HepG2 (cell line): ENCODE results near the gene WNK2. TPM values are rescaled to one million over a fixed set of nuclear protein-coding genes. Genes with fewer than 3 reads are reported as not detected.

Experiments used
- CBX2 ChIP-seq, 2 experiments: fragments of 200-600 bp in 1 of 2; sonication (generic); formaldehyde crosslinking in 1 of 2; IDR thresholded peaks; 2 replicates each; pipeline versions ENCODE4 v1.7.0 to v1.8.1; 2018 to 2022; ENCODE audit warnings: low read depth in 2 of 2, low read length in 1 of 2, mild to moderate bottlenecking in 1 of 2, missing genetic modification reagents in 1 of 2
- KLF11 ChIP-seq: IDR thresholded peaks from 2 replicates; pipeline ENCODE4 v1.6.1; 2016; ENCODE audit warnings: missing compliant biosample characterization
- KMT2B ChIP-seq: IDR thresholded peaks from 2 replicates; pipeline ENCODE4 v1.6.1; 2016; ENCODE audit warnings: missing genetic modification reagents, missing compliant biosample characterization
- MED13 ChIP-seq: sonication (generic); formaldehyde crosslinking; IDR thresholded peaks from 2 replicates; pipeline ENCODE4 v1.5.0; 2020; ENCODE audit warnings: missing genetic modification reagents
- SP5 ChIP-seq: IDR thresholded peaks from 2 replicates; pipeline ENCODE4 v1.6.1; 2016; ENCODE audit warnings: low read depth, borderline replicate concordance
- SYNCRIP ChIP-seq: fragments of 200-400 bp; formaldehyde crosslinking; IDR thresholded peaks from 2 replicates; pipeline ENCODE4 v1.6.1; 2018; ENCODE audit warnings: mild to moderate bottlenecking, low read depth, low read length; ENCODE audit not compliant: insufficient read depth
- YY1 ChIP-seq: IDR thresholded peaks from 2 replicates; pipeline ENCODE4 v1.6.1; 2011; ENCODE audit warnings: low read length, low read depth, moderate library complexity, mild to moderate bottlenecking; ENCODE audit not compliant: insufficient read depth, insufficient replicate concordance
- ZBTB1 ChIP-seq: sonication (generic); formaldehyde crosslinking; IDR thresholded peaks from 2 replicates; pipeline ENCODE4 v1.4.0; 2020; ENCODE audit warnings: missing genetic modification reagents, borderline replicate concordance
- ZFP91 ChIP-seq: sonication (generic); formaldehyde crosslinking; IDR thresholded peaks from 2 replicates; pipeline ENCODE4 v1.9.0; 2022; ENCODE audit warnings: missing genetic modification reagents, mild to moderate bottlenecking, borderline replicate concordance
- ZNF557 ChIP-seq: sonication (generic); formaldehyde crosslinking; IDR thresholded peaks from 2 replicates; pipeline ENCODE4 v1.4.0; 2020; ENCODE audit warnings: missing genetic modification reagents
- ZNF616 ChIP-seq: sonication (generic); formaldehyde crosslinking; IDR thresholded peaks from 2 replicates; pipeline ENCODE4 v1.5.0; 2020; ENCODE audit warnings: low read depth, mild to moderate bottlenecking, missing genetic modification reagents
- ZNF747 ChIP-seq: sonication (generic); formaldehyde crosslinking; IDR thresholded peaks from 2 replicates; pipeline ENCODE4 v1.8.1; 2023; ENCODE audit warnings: missing genetic modification reagents, mild to moderate bottlenecking, borderline replicate concordance
- ZNF749 ChIP-seq: sonication (generic); formaldehyde crosslinking; IDR thresholded peaks from 2 replicates; pipeline ENCODE4 v1.8.0; 2022; ENCODE audit warnings: mild to moderate bottlenecking, missing genetic modification reagents, moderate library complexity, borderline replicate concordance
- ZSCAN31 ChIP-seq: sonication (generic); formaldehyde crosslinking; IDR thresholded peaks from 2 replicates; pipeline ENCODE4 v1.5.0; 2020; ENCODE audit warnings: low read depth, mild to moderate bottlenecking, missing genetic modification reagents
- polyA plus RNA-seq, 8 experiments: library from polyadenylated mRNA; depleted of rRNA in 3 of 8; stranded (reverse) in 7 of 8; unstranded in 1 of 8; fragments of >200 nt; fragmentation: Illumina TruSeq in 4 of 8; extraction: Trizol in 4 of 8; gene quantifications; 2 replicates each; pipeline versions ENCODE4 v1.2.1 to v1.2.3, GENCODE V29; 2011 to 2016; ENCODE audit warnings: low read depth in 4 of 8, missing spikeins in 1 of 8, mixed read lengths in 1 of 8; ENCODE audit not compliant: insufficient read depth in 1 of 8
- total RNA-seq, 5 experiments: library from RNA; depleted of rRNA; stranded (reverse); fragments of >200 nt; fragmentation: Illumina TruSeq; extraction: Trizol; gene quantifications; 2 replicates each; pipeline ENCODE4 v1.2.3, GENCODE V29; 2016; ENCODE audit warnings: low read depth in 1 of 5
- TF ChIP-seq, protein P1 (sequence below): IDR thresholded peaks from 2 replicates; pipeline ENCODE4 v1.6.1; 2016; ENCODE audit warnings: low read depth, missing genetic modification reagents, missing compliant biosample characterization
- TF ChIP-seq, protein P2 (sequence below): sonication (generic); formaldehyde crosslinking; IDR thresholded peaks from 2 replicates; pipeline ENCODE4 v1.4.0; 2020; ENCODE audit warnings: missing genetic modification reagents

Gene WNK2
- total and polyA plus RNA-seq, 2 of the 13 experiments (the other 11 are each of a cell fraction or from before 2014, with no cell fraction given): 10.5 to 12.0 TPM

GRCh38 chr9:93298498-93299417 is 114.8 kb downstream of the WNK2 start (continued):
- TF ChIP-seq, protein P1, sequence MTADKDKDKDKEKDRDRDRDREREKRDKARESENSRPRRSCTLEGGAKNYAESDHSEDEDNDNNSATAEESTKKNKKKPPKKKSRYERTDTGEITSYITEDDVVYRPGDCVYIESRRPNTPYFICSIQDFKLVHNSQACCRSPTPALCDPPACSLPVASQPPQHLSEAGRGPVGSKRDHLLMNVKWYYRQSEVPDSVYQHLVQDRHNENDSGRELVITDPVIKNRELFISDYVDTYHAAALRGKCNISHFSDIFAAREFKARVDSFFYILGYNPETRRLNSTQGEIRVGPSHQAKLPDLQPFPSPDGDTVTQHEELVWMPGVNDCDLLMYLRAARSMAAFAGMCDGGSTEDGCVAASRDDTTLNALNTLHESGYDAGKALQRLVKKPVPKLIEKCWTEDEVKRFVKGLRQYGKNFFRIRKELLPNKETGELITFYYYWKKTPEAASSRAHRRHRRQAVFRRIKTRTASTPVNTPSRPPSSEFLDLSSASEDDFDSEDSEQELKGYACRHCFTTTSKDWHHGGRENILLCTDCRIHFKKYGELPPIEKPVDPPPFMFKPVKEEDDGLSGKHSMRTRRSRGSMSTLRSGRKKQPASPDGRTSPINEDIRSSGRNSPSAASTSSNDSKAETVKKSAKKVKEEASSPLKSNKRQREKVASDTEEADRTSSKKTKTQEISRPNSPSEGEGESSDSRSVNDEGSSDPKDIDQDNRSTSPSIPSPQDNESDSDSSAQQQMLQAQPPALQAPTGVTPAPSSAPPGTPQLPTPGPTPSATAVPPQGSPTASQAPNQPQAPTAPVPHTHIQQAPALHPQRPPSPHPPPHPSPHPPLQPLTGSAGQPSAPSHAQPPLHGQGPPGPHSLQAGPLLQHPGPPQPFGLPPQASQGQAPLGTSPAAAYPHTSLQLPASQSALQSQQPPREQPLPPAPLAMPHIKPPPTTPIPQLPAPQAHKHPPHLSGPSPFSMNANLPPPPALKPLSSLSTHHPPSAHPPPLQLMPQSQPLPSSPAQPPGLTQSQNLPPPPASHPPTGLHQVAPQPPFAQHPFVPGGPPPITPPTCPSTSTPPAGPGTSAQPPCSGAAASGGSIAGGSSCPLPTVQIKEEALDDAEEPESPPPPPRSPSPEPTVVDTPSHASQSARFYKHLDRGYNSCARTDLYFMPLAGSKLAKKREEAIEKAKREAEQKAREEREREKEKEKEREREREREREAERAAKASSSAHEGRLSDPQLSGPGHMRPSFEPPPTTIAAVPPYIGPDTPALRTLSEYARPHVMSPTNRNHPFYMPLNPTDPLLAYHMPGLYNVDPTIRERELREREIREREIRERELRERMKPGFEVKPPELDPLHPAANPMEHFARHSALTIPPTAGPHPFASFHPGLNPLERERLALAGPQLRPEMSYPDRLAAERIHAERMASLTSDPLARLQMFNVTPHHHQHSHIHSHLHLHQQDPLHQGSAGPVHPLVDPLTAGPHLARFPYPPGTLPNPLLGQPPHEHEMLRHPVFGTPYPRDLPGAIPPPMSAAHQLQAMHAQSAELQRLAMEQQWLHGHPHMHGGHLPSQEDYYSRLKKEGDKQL (CRISPR knock-in tag): peak; percentile 43; the same call in 1 of the 2 replicates
- no peak for TF ChIP-seq ZNF557 (CRISPR knock-in tag)
- 0 out of 2 replicates have a peak, but pooled peaks have one; percentile 61 for TF ChIP-seq ZNF749
- TF ChIP-seq SYNCRIP: no peak
- TF ChIP-seq CBX2 (IDR thresholded peaks at IDR 0.05; ENCODE audit: low read depth, low read length): no peak
- no peak for TF ChIP-seq CBX2 (CRISPR knock-in tag; IDR thresholded peaks at IDR 0.05; ENCODE audit: low read depth)
- TF ChIP-seq, protein P2, sequence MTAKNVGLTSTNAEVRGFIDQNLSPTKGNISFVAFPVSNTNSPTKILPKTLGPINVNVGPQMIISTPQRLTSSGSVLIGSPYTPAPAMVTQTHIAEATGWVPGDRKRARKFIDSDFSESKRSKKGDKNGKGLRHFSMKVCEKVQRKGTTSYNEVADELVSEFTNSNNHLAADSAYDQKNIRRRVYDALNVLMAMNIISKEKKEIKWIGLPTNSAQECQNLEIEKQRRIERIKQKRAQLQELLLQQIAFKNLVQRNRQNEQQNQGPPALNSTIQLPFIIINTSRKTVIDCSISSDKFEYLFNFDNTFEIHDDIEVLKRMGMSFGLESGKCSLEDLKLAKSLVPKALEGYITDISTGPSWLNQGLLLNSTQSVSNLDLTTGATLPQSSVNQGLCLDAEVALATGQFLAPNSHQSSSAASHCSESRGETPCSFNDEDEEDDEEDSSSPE (CRISPR knock-in tag): peak; percentile 11; the same call in 1 of the 2 replicates
- peak; percentile 18; the same call in 1 of the 2 replicates for TF ChIP-seq ZNF616 (CRISPR knock-in tag)
- no peak for TF ChIP-seq YY1
- TF ChIP-seq ZSCAN31 (CRISPR knock-in tag): no peak
- no peak; the same call in 1 of the 2 replicates for TF ChIP-seq MED13 (CRISPR knock-in tag)
- peak; percentile 81; the same call in 1 of the 2 replicates for TF ChIP-seq ZFP91
- TF ChIP-seq KLF11 (CRISPR knock-in tag): peak; percentile 58; the same call in 1 of the 2 replicates
- no peak for TF ChIP-seq ZBTB1
- no peak; the same call in 1 of the 2 replicates for TF ChIP-seq KMT2B (CRISPR knock-in tag)
- TF ChIP-seq ZNF747: no peak; the same call in 1 of the 2 replicates
- TF ChIP-seq SP5 (CRISPR knock-in tag): peak; percentile 55
